Breast epithelium (tissue), 4 donors: Measurements from ENCODE around the gene CNTN5. TPM values are rescaled to one million over a fixed set of nuclear protein-coding genes. Genes with fewer than 3 reads are reported as not detected.
A peak's percentile ranks its signal among the peaks of the same experiment; 100 is the strongest.

Source experiments
- DNase-seq, 2 donors: peaks; one replicate each; pipeline ENCODE4 v3.0.0-alpha.2; 2019; ENCODE audit warnings: low spot score in 2 of 2
- H3K27ac ChIP-seq, 2 donors: fragments of 200-600 bp; sonication (generic) in 1 of 2; one replicate each; pipeline ENCODE4 v1.5.1; 2016 to 2019; ENCODE audit warnings: mild to moderate bottlenecking in 1 of 2
- H3K27me3 ChIP-seq, 2 donors: fragments of 200-600 bp; sonication (generic) in 1 of 2; one replicate each; pipeline versions ENCODE4 v1.5.1 to v1.6.0; 2017 to 2019; ENCODE audit warnings: control low read depth in 1 of 2, mild to moderate bottlenecking in 1 of 2
- H3K36me3 ChIP-seq: fragments of 200-600 bp; one replicate; pipeline ENCODE4 v1.5.1; 2019
- H3K4me1 ChIP-seq, 2 donors: fragments of 200-600 bp; sonication (generic); one replicate each; pipeline ENCODE4 v1.5.1; 2016 to 2019; ENCODE audit warnings: control low read depth in 1 of 2
- H3K4me3 ChIP-seq, 3 donors: fragments of 200-600 bp; sonication (generic); 1 replicate in 2 of 3; 2 replicates in 1 of 3; pipeline ENCODE4 v1.5.1; 2016 to 2019; ENCODE audit warnings: mild to moderate bottlenecking in 3 of 3, moderate library complexity in 2 of 3
- H3K9me3 ChIP-seq, 2 donors: fragments of 200-600 bp; sonication (generic) in 1 of 2; one replicate each; pipeline ENCODE4 v1.5.1; 2016 to 2019; ENCODE audit warnings: control low read depth in 1 of 2
- CTCF ChIP-seq, 3 donors: fragments of 450-650 bp; IDR thresholded peaks; one replicate each; pipeline ENCODE4 v1.5.1; 2016 to 2017; ENCODE audit warnings: antibody characterized with exemption in 3 of 3, mild to moderate bottlenecking in 3 of 3, moderate library complexity in 3 of 3
- POLR2A ChIP-seq: fragments of 450-650 bp; IDR thresholded peaks from one replicate; pipeline ENCODE4 v1.6.1; 2016; ENCODE audit warnings: antibody characterized with exemption, mild to moderate bottlenecking, moderate library complexity
- POLR2AphosphoS5 ChIP-seq, 3 donors: sonication (generic); formaldehyde crosslinking; IDR thresholded peaks; one replicate each; pipeline ENCODE4 v1.6.1; 2017; ENCODE audit warnings: antibody characterized with exemption in 3 of 3
- intact Hi-C: fragments of 100-400 bp; cut with DNase I; formaldehyde crosslinking; loops from one replicate; pipeline ENCODE4 v1.15.1; 2023; ENCODE audit warnings: low total_unique reads
- total RNA-seq, 3 donors: library from RNA; depleted of rRNA; stranded (reverse); fragments of >200 nt; gene quantifications; one replicate each; pipeline ENCODE4 v1.1.0, GENCODE V29; 2016

CNTN5 gene
- total RNA-seq, 3 donors from 2014 or later: not detected

DNA sequence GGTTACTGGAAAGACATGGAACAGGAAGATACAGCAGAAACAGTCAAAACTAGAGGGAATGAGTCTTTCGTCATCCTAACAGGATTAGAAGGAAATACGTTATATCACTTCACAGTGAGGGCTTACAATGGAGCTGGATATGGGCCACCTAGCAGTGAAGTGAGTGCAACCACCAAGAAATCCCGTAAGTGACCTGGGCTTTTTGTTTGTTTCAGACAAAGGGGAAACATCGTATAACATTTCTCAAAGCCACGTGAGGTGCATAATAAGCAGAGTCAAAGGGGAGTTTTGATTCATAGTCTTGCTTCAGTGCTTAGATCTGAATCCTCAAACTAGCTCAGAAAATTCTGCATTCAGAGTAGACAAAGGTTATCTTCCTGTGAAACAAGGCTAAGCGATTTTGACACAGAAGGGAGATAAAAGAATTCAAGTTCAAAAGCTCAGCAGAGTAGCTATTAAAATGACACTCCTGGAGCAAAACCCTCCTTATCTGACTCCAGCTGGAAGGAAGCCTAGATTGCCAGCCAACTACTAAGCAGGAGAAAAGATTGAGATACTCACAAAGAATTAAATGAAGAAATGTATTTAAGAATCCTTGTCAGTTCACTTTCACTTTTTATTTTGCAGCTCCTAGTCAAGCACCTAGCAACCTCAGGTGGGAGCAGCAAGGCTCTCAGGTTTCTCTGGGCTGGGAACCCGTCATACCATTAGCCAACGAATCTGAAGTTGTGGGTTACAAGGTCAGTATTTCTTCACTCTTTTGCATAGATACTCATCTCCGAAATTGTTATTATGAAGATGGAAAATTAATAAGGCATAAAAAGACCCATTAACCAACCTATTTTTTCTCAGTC lies 1319.9 kb downstream of the CNTN5 start:
- Histone ChIP-seq H3K36me3 (no peaks in the 10 kb centered on the region), H3K27ac (no peak overlapping the region), H3K4me3 (peak overlapping the region in 2 of 3 donors; percentile 9 to 10), H3K27me3 (no peaks in the 10 kb centered on the region), H3K4me1 (no peaks in the 10 kb centered on the region), H3K9me3 (no peaks in the 10 kb centered on the region)
- no peak for DNase-seq
- intact Hi-C loops: no loop called here
- TF ChIP-seq POLR2AphosphoS5 (IDR thresholded peaks at IDR 0.05): no peak
- TF ChIP-seq POLR2A: no peak
- TF ChIP-seq CTCF (IDR thresholded peaks at IDR 0.05): no peak

DNA sequence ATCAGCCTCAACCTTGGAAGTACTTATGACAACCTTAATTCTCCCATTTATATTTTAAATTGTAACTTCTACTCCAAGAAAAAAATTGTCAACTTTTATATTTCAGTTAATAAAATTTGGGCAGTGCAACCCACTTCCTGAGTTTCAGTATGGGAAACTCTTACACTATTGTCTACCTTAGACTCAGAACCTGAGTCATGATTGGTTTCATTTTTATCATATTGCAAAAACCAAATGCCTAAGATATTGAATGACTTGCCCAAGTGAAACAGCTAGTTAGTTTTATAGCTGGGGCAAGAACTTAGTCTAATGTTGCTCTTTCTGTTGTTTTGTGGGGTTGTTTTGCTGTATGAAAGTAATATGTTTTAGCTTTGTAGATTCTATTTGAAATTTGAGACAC lies 1332.3 kb downstream of the CNTN5 start:
- no peak for DNase-seq
- intact Hi-C loops: no loop called here
- H3K9me3 ChIP-seq: no peaks in the 10 kb centered on the region
- no peaks in the 10 kb centered on the region for H3K36me3 ChIP-seq
- no peaks in the 10 kb centered on the region for H3K4me1 ChIP-seq
- no peak overlapping the region for H3K27ac ChIP-seq
- no peak for TF ChIP-seq POLR2AphosphoS5 (IDR thresholded peaks at IDR 0.05)
- no peak for TF ChIP-seq CTCF (IDR thresholded peaks at IDR 0.05)
- TF ChIP-seq POLR2A: no peak
- no peak overlapping the region for H3K4me3 ChIP-seq
- H3K27me3 ChIP-seq: no peaks in the 10 kb centered on the region

DNA sequence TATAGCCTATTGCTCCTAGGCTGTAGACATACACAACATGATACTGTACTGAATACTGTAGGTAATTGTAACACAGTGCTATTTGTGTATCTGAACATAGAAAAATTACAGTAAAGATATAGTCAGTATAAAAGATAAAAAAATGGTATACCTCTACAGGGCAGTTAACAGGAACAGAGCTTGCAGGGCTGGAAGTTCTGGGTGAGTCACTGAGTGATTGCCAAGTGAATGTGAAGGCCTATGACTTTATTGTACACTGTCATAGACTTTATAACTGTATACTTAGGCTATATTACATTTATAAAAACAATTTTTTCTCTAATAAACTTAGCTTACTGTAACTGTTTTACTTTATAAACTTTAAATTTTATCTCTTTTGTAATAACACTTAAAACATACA lies 1334.0 kb downstream of the CNTN5 start:
- no peak for DNase-seq
- no peaks in the 10 kb centered on the region for H3K4me1 ChIP-seq
- TF ChIP-seq CTCF (IDR thresholded peaks at IDR 0.05): no peak
- no peak for TF ChIP-seq POLR2A
- TF ChIP-seq POLR2AphosphoS5 (IDR thresholded peaks at IDR 0.05): no peak
- intact Hi-C loops: no loop called here
- no peaks in the 10 kb centered on the region for H3K36me3 ChIP-seq
- H3K9me3 ChIP-seq: no peaks in the 10 kb centered on the region
- no peak overlapping the region for H3K4me3 ChIP-seq
- H3K27ac ChIP-seq: no peak overlapping the region
- H3K27me3 ChIP-seq: no peaks in the 10 kb centered on the region

DNA sequence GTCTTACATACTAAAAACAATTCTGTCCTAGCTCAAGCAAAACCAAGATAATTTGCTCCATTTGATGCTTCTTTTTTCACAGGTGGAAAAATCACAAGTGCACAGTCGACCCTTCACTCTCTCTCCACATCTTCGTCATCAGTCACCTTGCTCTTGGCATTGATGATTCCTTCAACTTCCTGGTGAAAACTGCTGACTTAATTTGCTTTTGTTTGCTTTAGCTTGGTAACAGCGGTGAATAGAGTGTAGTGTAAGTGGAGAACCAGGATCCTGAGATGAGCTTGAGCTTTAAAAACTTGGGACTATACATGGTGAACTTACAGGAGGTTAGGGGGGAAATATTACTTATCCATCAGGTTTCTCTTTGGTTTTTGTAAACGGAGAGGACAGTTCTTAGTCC lies 1335.3 kb downstream of the CNTN5 start:
- no peak overlapping the region for H3K4me3 ChIP-seq
- H3K36me3 ChIP-seq: no peaks in the 10 kb centered on the region
- H3K9me3 ChIP-seq: no peaks in the 10 kb centered on the region
- TF ChIP-seq POLR2A: no peak
- no peak for TF ChIP-seq POLR2AphosphoS5 (IDR thresholded peaks at IDR 0.05)
- TF ChIP-seq CTCF (IDR thresholded peaks at IDR 0.05): no peak
- H3K27me3 ChIP-seq: no peaks in the 10 kb centered on the region
- no peak overlapping the region for H3K27ac ChIP-seq
- intact Hi-C loops: no loop called here
- H3K4me1 ChIP-seq: no peaks in the 10 kb centered on the region
- DNase-seq: no peak

DNA sequence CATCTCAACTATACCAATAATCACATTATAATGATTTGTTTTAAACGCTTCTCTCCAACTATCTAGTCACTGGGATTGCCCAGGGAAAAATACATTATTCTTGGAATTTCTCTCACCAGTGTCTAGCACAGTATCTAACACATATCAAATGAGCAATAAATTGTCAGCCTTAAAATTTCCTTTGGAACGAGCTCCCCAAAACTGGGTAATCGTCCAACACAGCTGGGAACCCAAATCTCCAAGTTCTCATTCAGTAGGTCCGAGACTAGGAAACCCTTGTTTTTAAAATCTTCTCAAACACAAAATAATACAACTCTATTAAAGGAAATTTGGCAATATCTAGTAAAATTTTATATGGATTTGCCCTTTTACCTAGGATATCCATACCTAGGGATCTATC lies 1338.5 kb downstream of the CNTN5 start:
- H3K36me3 ChIP-seq: no peaks in the 10 kb centered on the region
- H3K4me1 ChIP-seq: no peaks in the 10 kb centered on the region
- H3K4me3 ChIP-seq: no peak overlapping the region
- TF ChIP-seq CTCF (IDR thresholded peaks at IDR 0.05) (no peak), POLR2A (no peak)
- intact Hi-C loops: no loop called here
- DNase-seq: no peak
- no peak overlapping the region for H3K27ac ChIP-seq
- H3K9me3 ChIP-seq: no peaks in the 10 kb centered on the region
- H3K27me3 ChIP-seq: no peaks in the 10 kb centered on the region
